ENCODE results near the gene KIRREL3.

The KIRREL3 gene

DNA sequence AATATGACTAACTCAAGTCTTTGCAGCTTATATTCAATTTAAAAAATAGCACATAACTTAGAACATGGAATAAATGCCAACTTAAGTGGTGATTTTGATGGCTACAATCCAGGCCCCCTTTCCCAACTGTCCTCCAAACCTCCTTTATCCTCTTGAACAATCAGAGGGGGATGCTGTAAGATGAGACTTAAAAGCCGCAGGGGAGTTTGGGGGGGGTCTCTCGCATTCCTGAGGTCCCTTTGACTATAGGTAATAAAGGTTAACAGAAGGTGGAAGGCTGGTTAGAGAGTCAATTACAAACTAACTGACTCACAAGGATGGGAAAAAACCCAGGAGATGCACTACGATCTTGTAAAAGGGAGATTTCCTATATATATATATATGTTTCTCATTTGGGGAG, 101.8 kb downstream of the KIRREL3 start:
- H3K27me3 ChIP-seq (ENCODE audit: insufficient read depth, insufficient read length): no peaks in the 10 kb centered on the region
- H3K36me3 ChIP-seq (ENCODE audit: insufficient read depth, insufficient read length, low read length): no peaks in the 10 kb centered on the region
- DNase-seq (ENCODE audit: low read depth, low spot score): no peak
- H3K9me3 ChIP-seq (ENCODE audit: insufficient read depth, low read length): peaks cover 19% of the 10 kb centered on the region; the same call in 1 of the 2 replicates
- H3K4me1 ChIP-seq (ENCODE audit: insufficient read depth, insufficient read length): no peaks in the 10 kb centered on the region
- no peak overlapping the region for H3K4me3 ChIP-seq (ENCODE audit: insufficient read length, low read depth)
- H3K9ac ChIP-seq (ENCODE audit: insufficient read length, low read depth): no peak overlapping the region
- TF ChIP-seq YY1 (IDR thresholded peaks at IDR 0.05; ENCODE audit: insufficient read depth, insufficient read length) (no peak), ZNF274 (IDR thresholded peaks at IDR 0.05; ENCODE audit: low read depth, low read length) (no peak), SUZ12 (IDR thresholded peaks at IDR 0.05; ENCODE audit: extremely low read depth, insufficient read depth, insufficient read length) (no peak)

DNA sequence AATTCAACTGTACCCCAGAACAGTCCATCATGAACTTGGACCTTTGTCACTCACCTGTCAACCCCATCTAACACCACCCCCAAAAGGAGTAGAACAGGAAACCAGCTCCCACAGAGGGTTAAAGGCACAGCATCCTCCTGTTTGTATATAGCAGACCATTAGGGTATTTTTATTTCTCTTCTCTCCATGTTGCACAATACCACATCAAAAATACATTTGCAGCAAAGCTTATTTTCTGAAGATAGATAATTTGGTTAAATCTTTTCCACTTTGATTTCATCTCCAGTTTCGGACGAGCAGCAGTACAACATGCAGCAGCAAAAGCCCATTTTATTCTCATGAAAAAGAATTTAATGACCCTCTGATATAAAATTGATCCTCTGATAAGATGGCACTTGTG, 103.1 kb downstream of the KIRREL3 start:
- no peak for TF ChIP-seq ZNF274 (IDR thresholded peaks at IDR 0.05; ENCODE audit: low read depth, low read length)
- TF ChIP-seq YY1 (IDR thresholded peaks at IDR 0.05; ENCODE audit: insufficient read depth, insufficient read length): no peak
- TF ChIP-seq SUZ12 (IDR thresholded peaks at IDR 0.05; ENCODE audit: extremely low read depth, insufficient read depth, insufficient read length): no peak

DNA sequence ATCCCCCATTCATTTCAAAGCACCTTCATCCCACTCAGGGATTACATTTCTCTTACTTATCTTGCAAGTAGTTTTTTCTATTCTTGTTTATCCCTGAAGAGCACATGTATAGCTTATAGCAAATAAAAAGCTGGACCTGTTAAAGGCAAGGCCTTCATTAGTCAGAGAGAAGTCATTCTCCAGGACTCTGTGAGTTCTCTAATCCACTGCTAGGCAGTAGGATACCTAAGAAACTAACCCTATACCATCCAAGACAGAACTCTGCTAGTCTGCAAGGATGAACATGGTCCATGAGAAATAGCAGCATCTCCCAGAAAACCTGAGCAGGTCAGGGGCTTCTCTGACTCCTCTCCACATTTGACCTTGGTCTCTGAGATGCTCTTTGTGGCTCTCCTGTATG, 104.5 kb downstream of the KIRREL3 start:
- no peak overlapping the region for H3K9ac ChIP-seq (ENCODE audit: insufficient read length, low read depth)
- H3K4me3 ChIP-seq (ENCODE audit: insufficient read length, low read depth): no peak overlapping the region
- TF ChIP-seq YY1 (IDR thresholded peaks at IDR 0.05; ENCODE audit: insufficient read depth, insufficient read length) (no peak), ZNF274 (IDR thresholded peaks at IDR 0.05; ENCODE audit: low read depth, low read length) (peak; percentile 74)
- H3K27me3 ChIP-seq (ENCODE audit: insufficient read depth, insufficient read length): no peaks in the 10 kb centered on the region
- no peaks in the 10 kb centered on the region for H3K36me3 ChIP-seq (ENCODE audit: insufficient read depth, insufficient read length, low read length)
- peaks cover 19% of the 10 kb centered on the region; the same call in 1 of the 2 replicates for H3K9me3 ChIP-seq (ENCODE audit: insufficient read depth, low read length)
- DNase-seq (ENCODE audit: low read depth, low spot score): no peak
- H3K4me1 ChIP-seq (ENCODE audit: insufficient read depth, insufficient read length): no peaks in the 10 kb centered on the region

More for the DNA sequence above, 103.1 kb downstream of the KIRREL3 start:
- Histone ChIP-seq H3K9ac (ENCODE audit: insufficient read length, low read depth) (no peak overlapping the region), H3K27me3 (ENCODE audit: insufficient read depth, insufficient read length) (no peaks in the 10 kb centered on the region), H3K4me3 (ENCODE audit: insufficient read length, low read depth) (no peak overlapping the region), H3K9me3 (ENCODE audit: insufficient read depth, low read length) (peaks cover 19% of the 10 kb centered on the region; the same call in 1 of the 2 replicates), H3K4me1 (ENCODE audit: insufficient read depth, insufficient read length) (no peaks in the 10 kb centered on the region), H3K36me3 (ENCODE audit: insufficient read depth, insufficient read length, low read length) (no peaks in the 10 kb centered on the region)
- no peak for DNase-seq (ENCODE audit: low read depth, low spot score)

DNA sequence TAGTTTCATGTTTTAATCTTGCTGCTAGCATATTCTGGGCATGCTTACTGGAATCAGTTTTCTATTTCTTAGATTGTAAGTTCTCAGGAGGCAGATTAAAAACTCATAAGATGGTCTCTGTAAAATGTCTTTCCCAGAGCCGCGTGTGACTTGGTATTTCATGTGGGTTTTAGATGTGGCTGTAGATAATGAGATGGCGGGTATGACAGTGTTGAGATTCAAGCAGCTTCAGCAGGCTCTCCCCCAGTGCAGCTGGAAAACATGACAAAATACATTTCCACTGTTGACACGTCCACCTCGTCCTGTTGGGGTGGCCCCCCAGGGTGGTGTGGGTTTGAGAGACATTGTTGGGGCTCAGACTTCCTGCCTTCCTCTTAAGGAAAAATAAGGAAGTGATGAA, 106.8 kb downstream of the KIRREL3 start:
- Histone ChIP-seq H3K4me1 (ENCODE audit: insufficient read depth, insufficient read length) (no peaks in the 10 kb centered on the region), H3K36me3 (ENCODE audit: insufficient read depth, insufficient read length, low read length) (no peaks in the 10 kb centered on the region), H3K9me3 (ENCODE audit: insufficient read depth, low read length) (peaks cover 19% of the 10 kb centered on the region; the same call in 1 of the 2 replicates), H3K9ac (ENCODE audit: insufficient read length, low read depth) (no peak overlapping the region), H3K4me3 (ENCODE audit: insufficient read length, low read depth) (no peak overlapping the region), H3K27me3 (ENCODE audit: insufficient read depth, insufficient read length) (no peaks in the 10 kb centered on the region)
- TF ChIP-seq YY1 (IDR thresholded peaks at IDR 0.05; ENCODE audit: insufficient read depth, insufficient read length) (no peak), SUZ12 (IDR thresholded peaks at IDR 0.05; ENCODE audit: extremely low read depth, insufficient read depth, insufficient read length) (no peak), ZNF274 (IDR thresholded peaks at IDR 0.05; ENCODE audit: low read depth, low read length) (no peak)
- no peak for DNase-seq (ENCODE audit: low read depth, low spot score)

DNA sequence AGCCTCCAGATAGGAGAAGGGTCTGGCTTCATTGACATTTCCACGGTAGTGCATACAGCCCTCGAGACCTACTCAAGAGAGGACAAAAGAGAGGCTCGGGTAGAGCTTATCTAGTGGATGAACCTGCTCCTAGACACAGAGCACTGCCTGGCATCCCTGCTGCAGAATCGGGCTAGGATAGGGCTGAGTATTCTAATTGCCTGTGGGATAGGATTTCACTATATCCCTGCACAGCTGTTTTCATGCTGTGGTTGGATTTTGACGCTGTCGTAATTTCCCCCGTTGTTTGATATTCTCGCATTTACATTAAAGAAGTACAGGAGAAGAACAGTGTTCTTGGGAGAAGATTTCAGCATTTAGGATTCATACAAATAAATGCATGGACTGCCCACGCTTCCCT, 107.8 kb downstream of the KIRREL3 start:
- Histone ChIP-seq H3K4me3 (ENCODE audit: insufficient read length, low read depth) (no peak overlapping the region), H3K4me1 (ENCODE audit: insufficient read depth, insufficient read length) (no peaks in the 10 kb centered on the region), H3K9me3 (ENCODE audit: insufficient read depth, low read length) (peaks cover 19% of the 10 kb centered on the region; the same call in 1 of the 2 replicates), H3K36me3 (ENCODE audit: insufficient read depth, insufficient read length, low read length) (no peaks in the 10 kb centered on the region), H3K9ac (ENCODE audit: insufficient read length, low read depth) (no peak overlapping the region), H3K27me3 (ENCODE audit: insufficient read depth, insufficient read length) (no peaks in the 10 kb centered on the region)
- DNase-seq (ENCODE audit: low read depth, low spot score): no peak
- no peak for TF ChIP-seq ZNF274 (IDR thresholded peaks at IDR 0.05; ENCODE audit: low read depth, low read length)
- TF ChIP-seq YY1 (IDR thresholded peaks at IDR 0.05; ENCODE audit: insufficient read depth, insufficient read length): no peak
- TF ChIP-seq SUZ12 (IDR thresholded peaks at IDR 0.05; ENCODE audit: extremely low read depth, insufficient read depth, insufficient read length): no peak

DNA sequence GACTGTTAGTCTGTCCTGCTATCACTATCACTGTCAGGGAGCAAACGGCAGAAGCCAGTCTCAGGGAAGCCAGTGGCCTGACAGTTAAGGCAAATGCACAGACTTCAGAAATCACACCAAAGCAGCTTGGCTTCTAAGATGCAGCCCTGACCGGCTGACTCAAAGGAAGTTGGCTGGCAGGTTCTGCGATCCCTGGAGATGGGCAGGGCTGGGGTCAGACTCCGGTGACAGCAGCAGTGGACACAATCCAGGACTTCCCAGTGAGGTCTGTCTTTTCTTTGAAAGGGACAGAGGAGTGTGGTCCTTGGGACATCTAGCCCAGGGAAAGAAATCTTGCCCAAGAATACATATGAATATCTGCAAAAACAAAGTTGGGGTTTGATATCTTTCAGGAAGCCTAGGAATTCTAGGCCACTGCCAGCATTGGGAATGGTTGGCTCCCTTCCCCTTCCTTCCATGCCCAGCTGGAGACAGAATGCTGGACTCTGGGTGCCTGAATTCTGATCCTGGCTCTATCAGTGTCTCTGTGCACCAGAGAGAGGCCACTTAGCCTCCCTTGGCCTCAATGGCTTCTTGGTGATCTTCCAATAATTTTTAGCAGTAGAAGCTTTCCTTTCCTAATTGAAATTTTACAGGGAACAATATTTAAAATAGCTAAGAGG, 108.9 kb downstream of the KIRREL3 start:
- TF ChIP-seq ZNF274 (IDR thresholded peaks at IDR 0.05; ENCODE audit: low read depth, low read length) (no peak), SUZ12 (IDR thresholded peaks at IDR 0.05; ENCODE audit: extremely low read depth, insufficient read depth, insufficient read length) (no peak), YY1 (IDR thresholded peaks at IDR 0.05; ENCODE audit: insufficient read depth, insufficient read length) (no peak)
- no peak for DNase-seq (ENCODE audit: low read depth, low spot score)
- no peaks in the 10 kb centered on the region for H3K36me3 ChIP-seq (ENCODE audit: insufficient read depth, insufficient read length, low read length)
- H3K4me3 ChIP-seq (ENCODE audit: insufficient read length, low read depth): no peak overlapping the region
- no peak overlapping the region for H3K9ac ChIP-seq (ENCODE audit: insufficient read length, low read depth)
- no peaks in the 10 kb centered on the region for H3K4me1 ChIP-seq (ENCODE audit: insufficient read depth, insufficient read length)
- no peaks in the 10 kb centered on the region for H3K27me3 ChIP-seq (ENCODE audit: insufficient read depth, insufficient read length)
- H3K9me3 ChIP-seq (ENCODE audit: insufficient read depth, low read length): peaks cover 14% of the 10 kb centered on the region; the same call in 1 of the 2 replicates

DNA sequence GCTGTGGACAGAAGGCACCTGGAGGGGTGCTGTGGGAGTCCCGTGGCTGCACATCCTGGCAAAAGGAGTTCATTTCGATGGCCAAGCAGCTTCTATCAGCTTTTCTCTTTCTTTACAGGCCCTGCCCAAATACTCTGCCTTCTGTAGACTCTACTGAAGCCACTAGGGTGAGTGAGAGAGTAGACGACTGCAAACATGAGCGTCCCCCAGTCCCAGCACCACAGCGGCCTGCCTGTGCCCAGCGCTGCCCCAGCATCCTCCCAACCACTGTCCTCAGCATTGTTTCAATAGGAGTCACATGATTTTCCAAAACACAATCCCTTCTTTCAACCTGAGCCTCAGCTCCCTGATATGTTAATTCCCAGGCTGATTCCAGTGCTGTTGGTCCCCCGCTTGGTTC, 110.0 kb downstream of the KIRREL3 start:
- TF ChIP-seq SUZ12 (IDR thresholded peaks at IDR 0.05; ENCODE audit: extremely low read depth, insufficient read depth, insufficient read length) (no peak), YY1 (IDR thresholded peaks at IDR 0.05; ENCODE audit: insufficient read depth, insufficient read length) (no peak), ZNF274 (IDR thresholded peaks at IDR 0.05; ENCODE audit: low read depth, low read length) (no peak)
- no peaks in the 10 kb centered on the region for H3K27me3 ChIP-seq (ENCODE audit: insufficient read depth, insufficient read length)
- H3K4me1 ChIP-seq (ENCODE audit: insufficient read depth, insufficient read length): no peaks in the 10 kb centered on the region
- no peaks in the 10 kb centered on the region for H3K36me3 ChIP-seq (ENCODE audit: insufficient read depth, insufficient read length, low read length)
- H3K9ac ChIP-seq (ENCODE audit: insufficient read length, low read depth): no peak overlapping the region
- no peak for DNase-seq (ENCODE audit: low read depth, low spot score)
- no peak overlapping the region for H3K4me3 ChIP-seq (ENCODE audit: insufficient read length, low read depth)
- H3K9me3 ChIP-seq (ENCODE audit: insufficient read depth, low read length): peaks cover 3% of the 10 kb centered on the region; the same call in 1 of the 2 replicates

Measured in NT2/D1 (cell line).